Inflammatory macrophage (primary cell): ENCODE measurements around the gene PPM1G.

Source experiments
- DNase-seq, 2 donors: peaks; one replicate each; pipeline ENCODE4 v3.0.0-alpha.2; 2020 to 2022

Gene PPM1G

DNA sequence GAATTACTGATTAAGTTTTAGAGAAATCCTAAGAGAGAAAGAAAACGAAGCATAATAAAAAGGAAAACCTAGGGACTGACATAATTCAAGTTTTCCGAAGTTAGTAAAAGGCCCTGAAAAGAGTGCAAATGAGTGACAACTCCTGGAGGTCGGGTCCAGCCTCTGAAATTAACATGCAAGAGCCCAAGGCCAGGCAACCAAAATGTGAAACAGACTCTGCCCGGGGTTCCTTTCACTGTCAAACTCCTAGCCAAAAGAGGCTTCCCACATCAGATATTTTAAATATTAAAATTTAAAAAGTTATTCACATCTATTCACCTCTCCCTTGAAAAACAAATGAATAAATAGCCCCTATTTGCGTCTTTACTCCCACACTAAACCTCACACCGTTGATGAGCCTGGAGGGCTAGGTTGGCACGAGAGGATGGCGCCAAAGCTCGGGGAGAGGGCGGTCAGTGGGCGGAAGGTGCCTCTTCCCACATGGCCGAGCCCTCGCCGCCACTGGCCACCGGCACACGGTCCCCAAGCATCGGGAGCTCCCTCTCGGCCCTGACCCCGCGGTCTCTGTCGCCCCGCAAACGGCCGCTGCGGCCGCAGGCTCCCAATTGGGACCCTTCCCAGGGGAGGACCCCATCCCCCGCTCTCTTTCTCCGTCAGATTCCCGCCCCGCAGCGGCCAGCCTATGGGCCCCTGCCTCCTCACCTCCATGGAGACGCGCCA is 630 bp downstream of the PPM1G start:
- peak in 1 of 2 donors; percentile 24 for DNase-seq

DNA sequence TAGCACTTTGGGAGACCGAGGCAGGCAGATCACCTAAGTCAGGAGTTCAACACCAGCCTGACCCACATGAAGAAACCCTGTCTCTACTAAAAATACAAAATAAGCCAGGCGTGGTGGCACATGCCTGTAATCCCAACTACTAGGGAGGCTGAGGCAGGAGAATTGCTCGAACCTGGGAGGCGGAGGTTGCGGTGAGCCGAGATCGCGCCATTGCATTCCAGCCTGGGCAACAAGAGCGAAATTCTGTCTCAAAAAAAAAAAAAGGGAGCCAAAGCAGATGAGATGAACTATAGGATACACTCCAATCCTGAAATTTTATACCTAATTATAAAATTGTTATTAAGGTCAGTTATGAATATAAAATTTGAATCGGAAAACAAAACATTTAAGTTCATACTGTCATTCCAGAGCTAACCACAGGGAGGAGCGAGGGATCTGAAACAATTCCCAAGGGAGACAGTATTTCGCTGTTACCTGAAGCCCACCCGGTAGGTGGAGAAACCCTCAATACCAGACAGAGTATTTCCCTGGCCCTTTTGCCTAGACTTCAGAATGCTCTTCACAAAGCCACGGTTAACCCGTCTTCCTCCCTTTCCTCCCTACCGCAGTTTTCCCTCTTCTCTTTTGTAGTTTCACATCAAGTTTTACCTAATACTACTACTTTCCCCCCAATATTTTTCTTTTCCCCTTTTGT is 1.4 kb downstream of the PPM1G start:
- peak; percentile 5 for DNase-seq

DNA sequence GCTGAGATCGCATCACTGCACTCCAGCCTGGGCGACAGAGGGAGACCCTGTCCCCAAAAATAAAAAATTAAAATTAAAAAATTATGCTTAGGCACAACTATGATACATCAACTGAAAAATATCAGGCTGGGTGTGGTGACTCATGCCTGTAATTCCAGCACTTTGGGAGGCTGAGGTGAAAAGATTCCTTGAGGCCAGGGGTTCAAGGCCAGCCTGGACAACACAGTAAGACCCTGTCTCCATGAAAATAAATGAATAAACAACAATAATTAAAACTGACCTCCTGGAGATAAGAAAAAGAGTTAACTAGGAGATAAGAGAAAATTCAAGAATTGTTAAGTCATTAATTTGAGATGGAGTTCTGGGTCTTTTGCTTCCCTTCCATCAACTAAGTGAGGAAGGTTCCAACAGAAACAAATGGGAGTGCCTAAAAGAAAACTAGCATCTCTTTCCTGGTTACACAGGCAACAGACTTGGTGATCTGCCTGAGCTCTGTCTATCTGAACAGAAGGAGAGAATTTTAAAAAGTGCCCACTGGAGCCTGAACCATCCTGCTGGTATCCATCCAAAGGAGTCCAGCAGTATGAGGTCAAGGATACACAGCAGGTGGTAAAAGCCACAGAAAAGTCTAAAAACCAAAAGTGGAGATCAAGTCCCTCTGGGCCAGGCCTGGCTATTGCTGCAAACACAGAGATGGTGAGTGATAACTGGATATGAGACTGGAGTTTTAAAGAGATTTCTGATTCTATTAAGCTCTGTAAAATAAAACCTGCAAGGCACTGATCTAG is 8.8 kb downstream of the PPM1G start:
- DNase-seq = no peak

DNA sequence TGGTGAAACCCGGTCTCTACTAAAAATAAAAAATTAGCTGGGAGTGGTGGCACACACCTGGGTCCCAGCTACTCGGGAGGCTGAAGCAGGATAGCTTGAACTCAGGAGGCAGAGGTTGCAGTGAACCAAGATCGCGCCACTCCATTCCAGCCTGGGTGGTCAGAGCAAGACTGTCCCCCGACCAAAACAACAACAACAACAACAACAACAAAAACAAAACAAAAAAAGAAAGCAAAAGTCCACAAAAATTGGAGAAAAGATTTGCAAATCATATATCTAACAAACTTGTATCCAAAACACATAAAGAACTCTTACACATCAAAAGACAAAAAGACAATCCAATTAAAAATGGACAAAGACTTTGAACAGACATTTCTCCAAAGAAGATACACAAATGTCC is 10.4 kb downstream of the PPM1G start:
- no peak for DNase-seq

DNA sequence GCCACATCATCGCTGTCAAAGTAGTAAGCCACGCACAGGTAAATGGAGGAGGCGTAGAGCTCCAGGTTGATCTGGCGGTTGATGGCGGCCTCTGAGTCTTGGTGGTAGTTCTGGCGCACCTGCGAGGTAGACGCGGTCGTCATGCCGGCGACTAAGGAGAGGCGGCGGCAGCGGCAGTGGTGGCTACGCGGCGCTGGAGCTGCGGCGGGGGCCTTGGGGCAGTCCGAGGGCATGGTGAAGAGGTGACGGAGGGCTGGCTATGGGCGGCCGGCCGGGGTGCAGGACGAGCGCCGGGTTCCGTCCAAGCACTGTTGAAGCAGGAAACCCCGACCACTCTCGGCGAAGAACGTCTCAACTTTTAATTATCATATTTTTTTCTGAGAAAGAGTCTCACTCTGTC is 16.2 kb downstream of the PPM1G start:
- DNase-seq = no peak

DNA sequence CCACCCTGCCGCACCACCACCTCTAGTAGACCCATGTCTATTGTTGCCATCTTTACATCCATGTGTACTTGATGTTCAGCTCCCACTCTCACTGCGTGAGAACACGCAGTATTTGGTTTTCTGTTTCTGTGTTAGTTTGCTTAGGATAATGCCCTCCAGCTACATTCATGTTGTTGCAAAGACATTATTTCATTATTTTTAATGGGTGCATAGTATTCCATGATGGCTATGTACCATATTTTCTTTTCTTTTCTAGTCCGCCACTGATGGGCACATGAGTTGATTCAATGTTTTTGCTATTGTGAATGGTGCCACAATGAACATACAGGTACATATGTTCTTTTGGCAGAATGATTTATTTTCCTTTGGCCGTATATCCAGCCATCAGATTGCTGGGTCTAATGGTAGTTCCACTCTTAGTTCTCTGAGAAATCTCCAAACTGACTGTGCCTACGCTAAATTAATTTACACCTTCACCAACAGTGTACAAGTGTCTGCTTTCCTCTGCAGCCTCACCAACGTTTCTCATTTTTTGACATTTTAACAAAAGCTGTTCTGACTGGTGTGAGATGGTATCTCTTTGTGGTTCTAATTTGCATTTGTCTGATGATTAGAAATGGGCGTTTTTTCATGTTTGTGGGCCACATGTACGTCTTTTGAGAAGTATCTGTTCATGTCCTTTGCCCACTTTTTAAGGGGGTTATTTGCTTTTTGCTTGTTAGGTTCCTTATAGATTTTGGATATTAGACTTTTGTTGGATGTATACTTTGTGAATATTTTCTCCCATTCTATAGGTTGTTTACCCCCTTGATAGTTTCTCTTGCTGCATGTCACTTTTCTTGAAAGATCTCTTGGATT is 18.3 kb downstream of the PPM1G start:
- DNase-seq = no peak

DNA sequence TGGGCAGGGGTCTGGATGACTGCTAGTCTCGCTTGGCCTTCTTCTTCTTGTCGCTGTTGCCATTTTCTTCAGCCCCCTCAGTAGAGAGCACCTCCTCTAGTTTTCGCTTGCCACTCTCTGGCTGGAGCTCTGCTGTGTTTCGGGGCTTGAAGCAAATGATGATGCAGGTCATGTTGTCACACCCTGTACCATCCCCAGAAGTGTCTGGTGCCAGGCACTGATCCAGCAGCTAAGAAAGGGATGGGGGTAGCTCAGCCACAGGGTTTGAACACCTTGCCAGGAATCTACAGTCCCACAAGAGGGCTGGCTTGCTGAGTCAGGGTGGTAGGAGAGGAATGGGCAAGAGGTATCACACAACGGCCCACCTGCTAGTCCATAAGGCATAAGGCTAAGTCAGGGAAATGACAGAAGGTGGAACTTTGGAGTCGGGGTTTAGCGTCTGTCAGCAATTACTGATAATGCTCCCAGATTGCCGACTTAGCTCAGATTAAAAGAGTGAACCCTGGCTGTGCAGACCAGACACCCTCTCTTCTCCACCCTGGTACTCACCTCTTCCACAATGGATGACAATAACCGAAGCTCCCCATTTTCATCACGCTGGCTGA is 27.7 kb downstream of the PPM1G start:
- DNase-seq = no peak

DNA sequence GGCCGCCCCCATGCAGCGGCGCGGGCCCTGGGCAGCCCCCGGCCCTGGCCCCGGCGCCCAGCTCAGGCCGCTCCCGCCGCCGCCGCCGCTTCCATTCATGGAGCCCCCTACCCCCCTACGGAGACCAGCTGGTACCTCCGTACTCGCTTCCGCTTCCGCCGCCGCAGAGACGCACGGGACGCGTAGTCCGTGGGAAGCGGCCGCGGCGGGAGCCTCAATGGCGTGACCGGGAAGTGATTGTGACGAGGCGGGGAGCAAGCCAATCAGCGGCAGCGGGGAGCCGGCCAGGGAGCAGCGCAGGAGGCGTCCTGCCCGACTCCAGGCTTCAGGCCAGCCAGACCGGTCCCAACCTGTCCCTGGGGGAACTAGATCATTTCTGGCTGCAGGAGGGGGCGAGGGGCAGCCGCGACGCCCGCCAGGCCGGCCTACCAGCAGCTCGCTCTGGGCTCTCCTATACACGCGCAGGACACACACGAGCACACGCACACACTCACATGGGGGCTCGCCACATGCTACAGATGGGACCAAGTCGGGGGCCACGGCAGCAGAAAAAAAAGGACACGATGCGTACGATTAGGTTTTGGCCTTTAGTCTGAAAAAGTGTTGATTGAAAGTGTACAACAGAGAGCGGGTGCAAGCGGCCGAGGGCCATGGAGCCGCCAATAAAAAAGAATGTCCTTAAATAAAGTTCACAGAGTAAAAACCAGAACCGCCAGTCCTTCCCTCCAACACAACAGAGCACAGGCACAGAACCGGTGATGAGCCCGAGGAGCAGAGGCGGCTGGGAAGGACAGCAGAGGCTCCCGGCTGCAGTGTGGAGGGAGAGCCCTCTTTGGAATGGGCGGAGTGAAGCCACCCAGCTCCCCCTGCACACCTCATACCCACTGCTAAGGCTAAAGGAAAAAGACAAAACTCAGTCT is 28.5 kb downstream of the PPM1G start, which contains the start of gene ZNF513:
Gene ZNF513 (minus strand): TSS at position 109 of the 920 bp plus-strand sequence. CDS start 208 bp downstream, outside the sequence.
- peak; percentile 96 to 98 for DNase-seq

DNA sequence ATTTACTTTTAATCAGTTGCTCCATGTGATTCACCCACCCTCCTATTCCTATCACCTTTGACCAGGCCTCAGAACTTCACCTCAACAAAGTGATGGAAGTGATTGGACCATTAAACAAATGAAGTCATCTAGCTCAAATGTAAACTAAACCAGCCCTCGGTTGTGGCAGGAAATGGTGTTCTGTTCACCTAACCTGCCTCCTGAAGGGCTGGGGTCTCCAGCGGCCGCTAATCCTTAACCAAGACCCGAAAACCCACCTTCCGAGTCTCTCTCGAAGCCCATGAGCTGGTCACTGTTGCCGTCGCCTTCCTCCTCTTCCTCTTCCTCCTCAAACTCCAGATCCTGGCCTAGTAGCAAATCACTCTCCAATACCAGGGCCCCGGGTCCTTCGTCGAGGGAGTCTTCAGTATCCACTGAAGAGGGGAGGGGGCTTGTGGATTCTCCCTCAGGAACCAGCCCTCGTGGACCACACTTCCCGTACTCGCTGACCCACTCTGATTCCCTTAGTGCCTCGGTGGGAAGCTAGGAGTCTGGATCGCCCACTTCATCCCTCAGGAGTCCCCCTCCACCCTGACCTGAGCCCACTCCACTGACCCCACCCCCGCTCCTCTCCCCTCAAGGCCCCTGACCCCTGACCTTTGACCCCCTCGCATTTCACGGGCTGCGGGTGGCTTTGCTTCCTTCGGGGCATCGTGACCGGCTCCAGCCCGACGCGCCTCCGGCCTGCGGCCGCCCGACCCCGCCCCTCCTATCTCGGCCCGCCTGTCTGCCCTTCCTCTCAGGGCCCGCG is 29.4 kb downstream of the PPM1G start:
- DNase-seq = peak; percentile 23 to 70

DNA sequence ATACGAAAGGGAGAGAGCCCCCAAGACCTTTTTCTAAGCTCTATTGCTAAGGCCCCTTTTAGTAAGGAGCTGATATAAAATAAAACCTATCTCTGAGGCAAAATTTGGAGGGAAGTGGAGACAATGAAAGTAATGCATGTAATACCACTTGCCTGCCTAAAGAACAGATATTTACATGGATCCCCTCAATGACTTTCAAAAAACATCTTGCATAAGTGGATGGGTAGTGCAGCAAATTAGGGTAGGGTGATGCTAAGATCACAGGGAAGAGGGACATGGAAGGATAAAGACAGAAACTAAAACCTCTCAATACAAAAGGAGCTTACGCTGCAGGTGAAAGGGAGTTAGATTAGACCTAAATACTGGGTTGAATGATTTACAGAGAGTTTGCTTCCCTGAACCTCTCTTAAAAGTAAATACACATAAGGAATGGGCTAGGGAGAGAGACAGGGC is 30.0 kb downstream of the PPM1G start:
- no peak for DNase-seq

DNA sequence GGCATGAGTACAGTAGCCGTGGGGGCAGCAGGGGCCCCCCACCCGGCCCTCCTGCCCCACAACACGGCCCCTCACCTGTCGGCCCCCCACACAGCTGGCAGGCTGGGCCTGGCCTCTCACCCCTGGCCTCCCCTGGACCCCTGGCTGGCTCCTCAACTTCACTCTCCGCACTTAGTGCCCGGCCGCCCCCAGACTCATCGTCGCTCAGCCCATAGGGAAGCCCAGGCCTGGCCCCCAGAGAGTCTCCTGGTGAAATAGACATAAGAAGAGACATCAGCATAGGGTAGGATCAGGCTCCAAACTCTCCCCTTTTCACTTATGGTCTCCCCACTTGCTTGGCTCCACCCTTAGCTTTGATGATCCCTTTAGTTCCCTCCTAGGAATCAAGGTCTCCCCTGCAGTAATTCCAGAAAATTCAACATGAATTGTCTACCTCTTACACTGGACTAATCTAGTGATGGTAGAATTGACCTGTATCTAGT is 30.5 kb downstream of the PPM1G start:
- no peak for DNase-seq

DNA sequence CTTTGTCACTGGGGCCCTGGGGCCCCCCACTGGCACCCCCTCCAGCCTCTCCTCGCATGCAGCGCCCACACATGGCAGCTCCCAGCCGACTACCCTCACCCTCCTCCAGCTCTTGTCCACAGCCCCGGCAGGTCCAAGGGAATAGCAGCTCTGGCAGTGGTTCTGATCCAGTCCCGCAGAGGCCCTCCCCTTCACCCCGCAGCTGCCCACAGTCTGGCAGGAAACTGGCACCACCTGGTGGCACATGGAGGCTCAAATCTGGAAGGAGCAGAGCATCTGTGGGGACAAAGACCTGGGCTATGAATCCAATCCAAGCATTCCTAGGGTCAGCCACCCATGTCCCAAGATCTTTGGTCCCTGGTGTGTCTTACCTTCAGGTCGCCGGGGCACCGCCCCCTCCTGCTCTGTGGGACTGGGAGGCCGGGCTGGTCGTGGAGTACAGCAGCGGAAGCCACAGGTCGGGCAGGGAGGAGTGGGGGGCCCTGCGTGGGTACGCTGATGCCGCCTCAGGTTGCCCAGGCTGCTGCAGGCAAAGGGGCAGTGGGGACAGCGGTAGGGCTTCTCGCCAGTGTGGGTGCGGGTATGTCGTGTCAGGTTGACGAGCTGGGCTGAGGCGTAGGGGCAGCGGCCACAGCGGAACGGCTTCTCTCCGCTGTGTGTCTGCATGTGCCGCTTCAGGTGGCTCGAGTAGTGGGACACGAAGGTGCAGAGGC is 31.1 kb downstream of the PPM1G start:
- DNase-seq = no peak

DNA sequence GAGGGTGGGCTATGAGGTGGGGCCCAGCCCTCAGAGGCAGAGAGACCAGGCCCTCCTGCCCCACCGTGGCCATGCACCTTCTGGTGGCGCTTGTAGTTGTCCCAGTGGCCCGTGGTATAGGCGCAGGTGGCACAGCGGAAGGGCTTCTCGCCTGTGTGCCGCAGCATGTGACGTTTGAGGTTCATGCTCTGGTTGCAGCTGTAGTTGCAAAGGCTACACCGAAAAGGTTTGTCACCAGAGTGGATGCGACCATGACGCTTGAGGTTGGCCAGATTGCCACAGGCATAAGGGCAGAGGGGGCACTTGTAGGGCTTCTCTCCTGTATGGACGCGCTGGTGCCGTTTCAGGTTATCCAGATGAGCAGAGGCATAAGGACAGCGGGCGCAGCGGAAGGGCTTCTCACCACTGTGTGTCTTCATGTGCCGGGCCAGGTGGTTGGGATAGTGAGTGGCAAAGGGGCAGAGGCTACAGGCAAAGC is 31.7 kb downstream of the PPM1G start:
- DNase-seq = no peak

DNA sequence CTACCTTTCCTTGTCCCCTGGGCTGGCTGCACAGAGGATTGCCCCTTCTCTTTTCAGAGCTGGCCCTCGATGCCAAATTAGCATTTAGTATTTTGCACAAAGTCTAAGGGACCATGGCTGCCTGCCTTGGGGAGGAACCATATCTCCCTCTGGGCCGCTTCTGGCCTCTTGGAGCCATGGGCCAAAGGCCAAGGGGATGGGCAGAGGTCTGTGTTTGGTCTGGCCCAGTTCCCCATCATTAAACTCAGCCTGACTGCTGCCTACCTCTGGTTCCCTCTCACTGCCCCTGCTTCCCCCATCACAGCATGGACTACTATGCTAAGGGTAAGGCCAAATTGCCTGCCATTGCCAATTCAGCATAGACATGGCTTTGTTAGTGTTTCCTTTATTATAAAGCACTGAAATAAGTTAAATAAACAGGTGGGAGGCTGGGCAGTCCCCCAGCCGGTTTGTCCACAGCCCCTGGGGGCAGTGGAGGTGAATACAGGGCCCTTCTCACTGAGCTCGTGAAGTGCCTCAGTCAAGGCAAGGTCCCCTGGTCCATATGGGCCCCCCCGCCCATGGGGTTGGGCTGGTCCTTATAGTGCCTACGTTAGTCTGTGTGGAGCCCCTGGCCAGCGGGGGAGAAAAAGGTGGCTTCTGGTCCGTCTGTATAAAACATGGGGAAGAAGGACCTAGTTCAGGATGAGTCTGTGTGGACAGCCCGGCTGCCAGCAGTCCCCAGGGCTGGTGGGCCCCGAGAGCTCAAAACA is 32.3 kb downstream of the PPM1G start:
- no peak for DNase-seq

DNA sequence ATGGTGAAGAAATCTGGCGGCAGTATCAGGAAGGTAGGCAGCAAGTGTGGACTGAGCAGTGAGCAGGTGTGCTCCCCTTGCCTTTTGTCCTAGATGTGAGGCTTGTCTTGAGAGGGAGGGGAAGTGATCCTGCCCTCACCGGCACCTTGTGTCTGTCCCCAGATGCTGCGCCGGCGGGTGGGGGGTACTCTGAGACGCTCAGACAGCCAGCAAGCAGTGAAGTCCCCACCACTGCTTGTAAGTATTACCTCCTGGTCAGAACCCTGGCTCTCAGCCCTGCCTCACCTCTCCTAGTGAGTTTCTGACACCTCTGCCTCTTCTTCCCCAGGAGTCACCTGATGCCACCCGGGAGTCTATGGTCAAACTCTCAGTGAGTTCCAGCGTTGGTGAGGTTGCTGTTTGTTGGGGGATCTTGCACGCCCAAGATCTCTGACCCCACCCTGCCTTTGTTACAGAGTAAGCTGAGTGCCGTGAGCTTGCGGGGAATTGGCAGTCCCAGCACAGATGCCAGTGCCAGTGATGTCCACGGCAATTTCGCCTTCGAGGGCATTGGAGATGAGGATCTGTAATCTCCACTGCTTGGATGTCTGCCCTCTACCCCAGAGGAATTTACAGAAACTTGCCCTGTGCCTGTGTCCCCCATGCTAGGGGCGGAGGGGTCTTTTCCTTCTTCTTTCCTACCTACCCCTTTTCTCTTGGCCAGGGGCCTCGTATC is 33.1 kb downstream of the PPM1G start:
- DNase-seq = no peak

DNA sequence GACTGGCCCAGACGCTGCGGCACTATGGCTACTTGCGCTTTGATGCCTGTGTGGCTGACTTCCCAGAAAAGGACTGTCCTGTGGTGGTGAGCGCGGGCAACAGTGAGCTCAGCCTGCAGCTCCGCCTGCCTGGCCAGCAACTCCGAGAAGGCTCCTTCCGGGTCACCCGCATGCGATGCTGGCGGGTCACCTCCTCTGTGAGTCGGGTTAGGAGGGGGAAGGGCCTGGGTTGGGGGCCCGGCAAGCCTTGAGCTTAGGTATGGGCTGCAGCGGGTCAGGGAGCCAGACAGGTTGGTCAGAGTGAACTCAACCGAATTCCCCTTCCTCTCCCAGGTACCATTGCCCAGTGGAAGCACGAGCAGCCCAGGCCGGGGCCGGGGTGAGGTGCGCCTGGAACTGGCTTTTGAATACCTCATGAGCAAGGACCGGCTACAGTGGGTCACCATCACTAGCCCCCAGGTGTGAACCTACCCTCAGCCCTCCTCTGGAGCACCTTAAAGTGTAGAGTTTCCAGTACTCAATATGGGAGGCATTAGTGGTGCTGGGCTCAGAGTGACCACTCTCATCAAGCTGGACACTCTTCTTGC is 33.8 kb downstream of the PPM1G start:
- no peak for DNase-seq

DNA sequence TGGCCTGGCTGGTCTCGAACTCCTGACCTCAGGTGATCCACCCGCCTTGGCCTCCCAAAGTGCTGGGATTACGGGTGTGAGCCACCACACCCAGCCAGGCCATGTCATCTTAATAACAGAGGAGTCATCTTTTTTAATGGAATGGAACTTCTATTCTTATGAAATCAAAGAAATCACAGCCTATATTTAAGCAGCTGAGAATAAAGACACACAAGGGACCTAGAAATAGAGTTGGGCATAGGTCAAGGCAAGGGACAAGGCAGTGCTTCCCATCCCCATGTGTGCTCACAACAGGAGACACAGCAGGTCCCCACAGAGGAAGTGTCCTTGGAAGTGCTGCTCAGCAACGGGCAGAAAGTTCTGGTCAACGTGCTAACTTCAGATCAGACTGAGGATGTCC is 35.8 kb downstream of the PPM1G start:
- no peak for DNase-seq
